ENCODE measurements around the gene LMAN1. TPM values are rescaled to one million over a fixed set of nuclear protein-coding genes. Genes with fewer than 3 reads are reported as not detected.

The LMAN1 gene
- total and polyA plus RNA-seq, 4 donors: 77.2 to 265 (median 98.6) TPM

DNA sequence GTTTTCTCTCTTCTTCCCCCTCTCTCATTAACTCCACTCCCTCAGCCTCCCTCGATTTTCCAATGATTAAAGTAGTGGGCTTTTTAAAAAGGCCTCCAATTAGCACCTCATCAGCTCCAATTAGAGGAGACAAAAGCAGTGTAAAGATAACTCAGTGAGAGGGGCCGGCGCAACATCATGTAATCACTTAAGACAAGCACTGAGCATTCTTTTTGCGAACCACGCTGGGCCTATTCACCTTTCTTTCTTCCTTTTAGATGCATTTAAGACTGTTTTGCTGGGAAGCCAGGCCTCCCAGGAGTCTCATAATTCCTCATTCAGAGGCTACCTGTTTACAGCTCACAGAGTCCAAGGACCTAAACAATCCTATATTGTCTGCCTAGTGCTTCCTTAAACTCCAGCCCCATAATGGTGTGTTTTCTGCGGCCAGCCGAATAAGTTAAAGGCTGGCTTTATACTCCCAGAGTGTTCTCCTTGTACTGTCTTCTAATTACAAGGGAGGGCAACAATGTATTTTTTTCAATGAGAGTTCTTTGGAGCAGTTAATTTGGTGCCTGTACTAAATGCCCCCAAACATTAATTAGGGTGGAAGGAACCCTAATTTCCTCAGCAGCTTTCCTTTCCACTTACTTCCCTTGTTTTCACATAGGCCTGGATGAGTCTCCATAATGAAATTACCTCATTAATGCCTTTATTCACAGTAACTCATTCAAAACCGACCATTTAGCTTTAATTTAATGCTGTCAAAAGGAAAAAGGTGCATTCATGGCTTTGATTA lies 28.0 kb upstream of the LMAN1 start:
- DNase-seq (ENCODE audit: low spot score): no peak
- H3K4me3 ChIP-seq (ENCODE audit: low read depth in 1 of 3, low read length in 3 of 3): no peak overlapping the region
- no peaks in the 10 kb centered on the region for H3K36me3 ChIP-seq (ENCODE audit: control insufficient read depth in 4 of 4, insufficient read depth in 3 of 4, low read depth in 1 of 4, low read length in 3 of 4)
- no peak for TF ChIP-seq TAF1 (conservative IDR thresholded peaks at IDR 0.05)
- no peak for TF ChIP-seq RXRA (IDR thresholded peaks at IDR 0.05)
- TF ChIP-seq ATF3 (IDR thresholded peaks at IDR 0.05): no peak
- no peak for TF ChIP-seq EGR1 (IDR thresholded peaks at IDR 0.05; ENCODE audit: low read depth in 2 of 2)
- TF ChIP-seq, protein P1, sequence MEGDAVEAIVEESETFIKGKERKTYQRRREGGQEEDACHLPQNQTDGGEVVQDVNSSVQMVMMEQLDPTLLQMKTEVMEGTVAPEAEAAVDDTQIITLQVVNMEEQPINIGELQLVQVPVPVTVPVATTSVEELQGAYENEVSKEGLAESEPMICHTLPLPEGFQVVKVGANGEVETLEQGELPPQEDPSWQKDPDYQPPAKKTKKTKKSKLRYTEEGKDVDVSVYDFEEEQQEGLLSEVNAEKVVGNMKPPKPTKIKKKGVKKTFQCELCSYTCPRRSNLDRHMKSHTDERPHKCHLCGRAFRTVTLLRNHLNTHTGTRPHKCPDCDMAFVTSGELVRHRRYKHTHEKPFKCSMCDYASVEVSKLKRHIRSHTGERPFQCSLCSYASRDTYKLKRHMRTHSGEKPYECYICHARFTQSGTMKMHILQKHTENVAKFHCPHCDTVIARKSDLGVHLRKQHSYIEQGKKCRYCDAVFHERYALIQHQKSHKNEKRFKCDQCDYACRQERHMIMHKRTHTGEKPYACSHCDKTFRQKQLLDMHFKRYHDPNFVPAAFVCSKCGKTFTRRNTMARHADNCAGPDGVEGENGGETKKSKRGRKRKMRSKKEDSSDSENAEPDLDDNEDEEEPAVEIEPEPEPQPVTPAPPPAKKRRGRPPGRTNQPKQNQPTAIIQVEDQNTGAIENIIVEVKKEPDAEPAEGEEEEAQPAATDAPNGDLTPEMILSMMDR (IDR thresholded peaks at IDR 0.05; ENCODE audit: low read depth, low read length, missing input control): no peak
- no peak for TF ChIP-seq SP1 (IDR thresholded peaks at IDR 0.05)
- TF ChIP-seq FOXA1 (IDR thresholded peaks at IDR 0.05): no peak
- H3K9ac ChIP-seq (ENCODE audit: low read depth in 1 of 2, low read length in 2 of 2): no peak overlapping the region
- WGBS: 81% methylated on average over 8 of the region's 8 CpGs
- no peaks in the 10 kb centered on the region for H3K4me1 ChIP-seq (ENCODE audit: control insufficient read depth in 4 of 4, insufficient read depth in 4 of 4, low read length in 3 of 4)
- H3K9me3 ChIP-seq (ENCODE audit: control insufficient read depth in 4 of 4, low read length in 3 of 4): no peaks in the 10 kb centered on the region
- no peak overlapping the region for H3K27ac ChIP-seq (ENCODE audit: low read depth in 1 of 2, low read length in 2 of 2)
- H3K27me3 ChIP-seq (ENCODE audit: control insufficient read depth in 4 of 4, insufficient read depth in 4 of 4, low read length in 3 of 4): peaks cover 0 to 4% (median 0%) of the 10 kb centered on the region in 4 donors

GRCh38 chr18:59385191-59385590 lies 26.1 kb upstream of the LMAN1 start:
- TF ChIP-seq HNF4G (IDR thresholded peaks at IDR 0.05) (no peak), JUND (IDR thresholded peaks at IDR 0.05) (no peak), RXRA (IDR thresholded peaks at IDR 0.05) (no peak), FOXA1 (IDR thresholded peaks at IDR 0.05) (no peak), SP1 (IDR thresholded peaks at IDR 0.05) (no peak), FOXA2 (IDR thresholded peaks at IDR 0.05) (no peak), YY1 (IDR thresholded peaks at IDR 0.05) (no peak), ATF3 (IDR thresholded peaks at IDR 0.05) (no peak)
- TF ChIP-seq, protein P2, sequence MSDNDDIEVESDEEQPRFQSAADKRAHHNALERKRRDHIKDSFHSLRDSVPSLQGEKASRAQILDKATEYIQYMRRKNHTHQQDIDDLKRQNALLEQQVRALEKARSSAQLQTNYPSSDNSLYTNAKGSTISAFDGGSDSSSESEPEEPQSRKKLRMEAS (IDR thresholded peaks at IDR 0.05): no peak
- TF ChIP-seq, protein P1 (IDR thresholded peaks at IDR 0.05; ENCODE audit: low read depth, low read length, missing input control): no peak
- TF ChIP-seq, protein P3, sequence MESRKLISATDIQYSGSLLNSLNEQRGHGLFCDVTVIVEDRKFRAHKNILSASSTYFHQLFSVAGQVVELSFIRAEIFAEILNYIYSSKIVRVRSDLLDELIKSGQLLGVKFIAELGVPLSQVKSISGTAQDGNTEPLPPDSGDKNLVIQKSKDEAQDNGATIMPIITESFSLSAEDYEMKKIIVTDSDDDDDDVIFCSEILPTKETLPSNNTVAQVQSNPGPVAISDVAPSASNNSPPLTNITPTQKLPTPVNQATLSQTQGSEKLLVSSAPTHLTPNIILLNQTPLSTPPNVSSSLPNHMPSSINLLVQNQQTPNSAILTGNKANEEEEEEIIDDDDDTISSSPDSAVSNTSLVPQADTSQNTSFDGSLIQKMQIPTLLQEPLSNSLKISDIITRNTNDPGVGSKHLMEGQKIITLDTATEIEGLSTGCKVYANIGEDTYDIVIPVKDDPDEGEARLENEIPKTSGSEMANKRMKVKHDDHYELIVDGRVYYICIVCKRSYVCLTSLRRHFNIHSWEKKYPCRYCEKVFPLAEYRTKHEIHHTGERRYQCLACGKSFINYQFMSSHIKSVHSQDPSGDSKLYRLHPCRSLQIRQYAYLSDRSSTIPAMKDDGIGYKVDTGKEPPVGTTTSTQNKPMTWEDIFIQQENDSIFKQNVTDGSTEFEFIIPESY (IDR thresholded peaks at IDR 0.05): no peak
- TF ChIP-seq, protein P4, sequence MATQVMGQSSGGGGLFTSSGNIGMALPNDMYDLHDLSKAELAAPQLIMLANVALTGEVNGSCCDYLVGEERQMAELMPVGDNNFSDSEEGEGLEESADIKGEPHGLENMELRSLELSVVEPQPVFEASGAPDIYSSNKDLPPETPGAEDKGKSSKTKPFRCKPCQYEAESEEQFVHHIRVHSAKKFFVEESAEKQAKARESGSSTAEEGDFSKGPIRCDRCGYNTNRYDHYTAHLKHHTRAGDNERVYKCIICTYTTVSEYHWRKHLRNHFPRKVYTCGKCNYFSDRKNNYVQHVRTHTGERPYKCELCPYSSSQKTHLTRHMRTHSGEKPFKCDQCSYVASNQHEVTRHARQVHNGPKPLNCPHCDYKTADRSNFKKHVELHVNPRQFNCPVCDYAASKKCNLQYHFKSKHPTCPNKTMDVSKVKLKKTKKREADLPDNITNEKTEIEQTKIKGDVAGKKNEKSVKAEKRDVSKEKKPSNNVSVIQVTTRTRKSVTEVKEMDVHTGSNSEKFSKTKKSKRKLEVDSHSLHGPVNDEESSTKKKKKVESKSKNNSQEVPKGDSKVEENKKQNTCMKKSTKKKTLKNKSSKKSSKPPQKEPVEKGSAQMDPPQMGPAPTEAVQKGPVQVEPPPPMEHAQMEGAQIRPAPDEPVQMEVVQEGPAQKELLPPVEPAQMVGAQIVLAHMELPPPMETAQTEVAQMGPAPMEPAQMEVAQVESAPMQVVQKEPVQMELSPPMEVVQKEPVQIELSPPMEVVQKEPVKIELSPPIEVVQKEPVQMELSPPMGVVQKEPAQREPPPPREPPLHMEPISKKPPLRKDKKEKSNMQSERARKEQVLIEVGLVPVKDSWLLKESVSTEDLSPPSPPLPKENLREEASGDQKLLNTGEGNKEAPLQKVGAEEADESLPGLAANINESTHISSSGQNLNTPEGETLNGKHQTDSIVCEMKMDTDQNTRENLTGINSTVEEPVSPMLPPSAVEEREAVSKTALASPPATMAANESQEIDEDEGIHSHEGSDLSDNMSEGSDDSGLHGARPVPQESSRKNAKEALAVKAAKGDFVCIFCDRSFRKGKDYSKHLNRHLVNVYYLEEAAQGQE (IDR thresholded peaks at IDR 0.05): no peak
- 78% methylated on average over 4 of the region's 4 CpGs for WGBS
- no peak overlapping the region for H3K4me3 ChIP-seq (ENCODE audit: low read depth in 1 of 3, low read length in 3 of 3)
- DNase-seq (ENCODE audit: low spot score): no peak
- no peaks in the 10 kb centered on the region for H3K9me3 ChIP-seq (ENCODE audit: control insufficient read depth in 4 of 4, low read length in 3 of 4)
- H3K27me3 ChIP-seq (ENCODE audit: control insufficient read depth in 4 of 4, insufficient read depth in 4 of 4, low read length in 3 of 4): peaks cover 0 to 4% (median 0%) of the 10 kb centered on the region in 4 donors
- no peak overlapping the region for H3K9ac ChIP-seq (ENCODE audit: low read depth in 1 of 2, low read length in 2 of 2)
- no peaks in the 10 kb centered on the region for H3K4me1 ChIP-seq (ENCODE audit: control insufficient read depth in 4 of 4, insufficient read depth in 4 of 4, low read length in 3 of 4)
- H3K36me3 ChIP-seq (ENCODE audit: control insufficient read depth in 4 of 4, insufficient read depth in 3 of 4, low read depth in 1 of 4, low read length in 3 of 4): no peaks in the 10 kb centered on the region
- no peak overlapping the region for H3K27ac ChIP-seq (ENCODE audit: low read depth in 1 of 2, low read length in 2 of 2)
